Right lobe of liver (tissue), 4 donors: Measurements from ENCODE around the gene NME2.

Source experiments
- CTCF ChIP-seq, 4 donors: fragments of 200-600 bp in 3 of 4; fragments of 450-650 bp in 1 of 4; IDR thresholded peaks; one replicate each; pipeline versions ENCODE4 v1.5.1 to v1.8.0; 2016 to 2022; ENCODE audit warnings: antibody characterized with exemption in 4 of 4, mild to moderate bottlenecking in 2 of 4
- POLR2A ChIP-seq: fragments of 450-650 bp; IDR thresholded peaks from one replicate; pipeline ENCODE4 v1.6.1; 2017; ENCODE audit warnings: antibody characterized with exemption, mild to moderate bottlenecking
- donor health status: DM: no; HTN: no; CAD: no.
- donor health status: DM: no; HTN: no; CAD: no.
- donor health status: DM: no; HTN: yes; CAD: no.

- TF ChIP-seq CTCF (IDR thresholded peaks at IDR 0.05) (no peak), POLR2A (no peak)
These were observed 30.3 kb upstream of the NME2 start for GRCh38 chr17:51135956-51136355.
